HUDEP-2 (cell line): ENCODE data around the gene RPTOR.
"Not testable (repeated sequence)": the region's sequence is repeated elsewhere in the genome, so short reads cannot be mapped to it uniquely, and the experiment has no call there.

ENCODE experiments used
- DNase-seq, 76 experiments: peaks; one replicate each; lab custom pipeline; 2025; ENCODE audit not compliant: unreplicated experiment in 76 of 76; lab: John Stamatoyannopoulos, UW

RPTOR gene

DNA sequence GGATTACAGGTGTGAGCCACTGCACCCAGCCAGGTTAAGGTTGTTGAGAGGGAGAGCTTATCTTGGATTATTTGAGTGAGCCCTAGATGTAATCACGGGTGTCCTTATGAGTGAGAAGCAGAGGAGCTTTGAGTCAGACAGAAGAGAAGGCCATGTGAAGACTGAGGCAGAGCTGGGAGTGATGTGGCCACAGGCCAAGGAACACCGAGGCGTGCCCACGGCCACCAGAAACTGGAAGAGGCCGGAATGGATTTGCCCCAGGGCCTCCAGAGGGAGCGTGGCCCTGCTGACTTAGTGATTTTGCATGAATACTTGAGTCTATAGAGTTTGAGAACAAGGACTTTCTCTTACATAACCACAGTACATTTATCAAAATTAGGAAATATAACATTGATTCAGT lies 137.7 kb downstream of the RPTOR start:
- DNase-seq, result no peak

DNA sequence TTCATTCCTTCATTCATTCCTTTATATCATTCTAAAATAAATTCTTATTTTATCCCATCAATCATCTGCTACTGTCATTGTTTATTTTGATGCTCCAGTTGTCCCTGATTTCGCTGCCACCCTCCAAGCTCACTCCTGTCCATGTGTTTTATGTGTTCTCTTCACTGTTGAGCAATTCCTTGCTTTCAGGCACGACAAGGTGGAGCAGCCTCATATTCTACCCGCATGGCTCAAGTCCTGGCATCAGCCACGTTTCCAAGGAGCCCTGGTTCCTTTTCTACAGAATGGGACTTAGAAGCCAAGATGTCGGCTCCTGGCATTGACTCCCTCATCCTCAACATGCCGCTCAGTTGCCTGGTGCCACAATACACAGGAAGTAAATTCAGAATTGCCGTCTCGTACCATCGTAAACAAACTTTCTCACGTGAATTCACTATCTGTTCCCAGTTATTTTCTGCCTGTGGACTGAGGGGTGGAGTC lies 139.0 kb downstream of the RPTOR start:
- no peak for DNase-seq

DNA sequence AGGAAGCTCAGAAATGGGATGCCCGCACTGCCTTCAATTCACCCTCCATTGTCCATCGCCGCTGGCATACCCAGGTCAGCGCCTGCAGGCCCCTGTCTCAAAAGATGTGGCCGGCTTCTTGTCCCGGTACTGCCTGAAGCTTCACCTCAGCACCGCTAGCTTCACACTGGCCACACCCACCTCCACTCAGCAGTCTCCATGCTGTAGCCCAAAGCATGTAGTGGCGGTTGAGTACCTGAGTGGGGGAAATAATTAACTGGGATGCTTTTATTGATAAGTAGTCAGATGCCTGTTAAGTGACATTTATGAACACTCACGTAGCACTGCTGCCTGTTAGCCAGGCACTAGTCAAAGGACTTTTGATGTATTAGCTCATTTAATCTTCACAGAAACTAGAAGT lies 143.2 kb downstream of the RPTOR start:
- no peak for DNase-seq

DNA sequence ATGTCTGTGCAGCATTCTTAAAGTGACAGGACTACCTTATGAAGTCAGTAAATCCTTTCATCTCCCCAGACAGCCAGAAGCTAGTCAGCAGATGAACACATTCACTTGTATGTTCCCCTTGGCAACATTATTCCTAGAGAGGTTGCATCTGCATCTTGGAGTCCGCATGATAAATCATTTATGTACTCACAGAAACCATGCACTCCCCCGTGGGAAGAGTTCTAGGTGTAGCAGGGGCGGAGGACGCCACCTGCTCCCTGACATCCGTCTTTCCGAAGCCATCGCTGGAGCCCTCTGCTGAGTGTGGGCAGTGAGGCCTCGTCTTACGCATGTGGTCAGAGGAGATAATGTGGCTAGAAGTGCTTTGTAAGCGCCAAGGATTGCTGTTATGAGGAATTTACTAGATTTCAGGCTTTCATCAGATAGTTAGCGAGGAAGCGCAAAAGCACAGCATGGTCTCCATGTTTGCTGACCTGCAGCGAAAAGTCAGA lies 144.5 kb downstream of the RPTOR start:
- peak in 28 of 76 experiments; percentile 8 to 59 (median 22) for DNase-seq

DNA sequence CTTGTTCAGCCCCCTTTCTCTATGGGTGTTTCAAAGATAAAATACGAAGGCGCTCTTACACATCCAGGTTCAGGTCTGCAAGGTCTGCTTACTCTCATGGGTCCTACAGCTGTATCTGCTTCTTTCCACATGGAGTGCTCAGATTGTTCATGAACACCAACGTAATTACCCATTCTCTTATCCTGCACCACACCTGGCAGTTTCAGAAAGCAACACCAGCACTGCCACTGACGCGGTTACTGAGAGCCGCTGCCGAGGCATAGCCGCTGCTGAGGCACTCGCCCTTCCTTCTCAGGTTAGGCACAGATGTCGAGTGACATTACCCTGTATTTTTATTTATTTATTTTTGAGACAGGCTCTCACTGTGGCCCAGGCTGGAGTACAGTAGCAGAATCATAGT lies 147.1 kb downstream of the RPTOR start:
- DNase-seq, result no peak

DNA sequence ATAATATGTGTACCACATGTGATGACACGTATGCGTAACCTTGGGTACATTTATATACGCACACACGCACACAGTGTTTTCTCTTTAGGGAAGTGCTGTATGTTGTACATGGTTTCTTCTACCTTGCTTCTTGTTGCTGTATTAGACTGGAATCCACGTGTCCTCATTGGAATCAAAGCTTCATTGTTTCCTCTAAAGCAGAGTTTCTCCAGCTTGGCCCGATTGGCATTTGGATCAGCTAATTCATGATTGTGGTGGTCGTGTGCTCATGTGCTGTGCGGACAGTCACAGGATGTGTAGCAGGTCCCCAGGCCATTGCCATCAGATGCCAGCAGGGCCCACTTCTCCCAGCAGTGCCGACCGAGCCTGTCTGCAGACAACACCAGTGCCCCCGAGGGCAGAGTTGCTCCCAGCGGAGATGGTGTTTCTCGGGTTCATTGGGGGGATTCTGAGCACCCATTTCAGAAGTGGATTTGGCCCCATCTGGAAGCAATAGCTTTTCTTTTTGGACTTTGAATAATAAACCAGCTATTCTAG lies 148.4 kb downstream of the RPTOR start:
- DNase-seq, result no peak

DNA sequence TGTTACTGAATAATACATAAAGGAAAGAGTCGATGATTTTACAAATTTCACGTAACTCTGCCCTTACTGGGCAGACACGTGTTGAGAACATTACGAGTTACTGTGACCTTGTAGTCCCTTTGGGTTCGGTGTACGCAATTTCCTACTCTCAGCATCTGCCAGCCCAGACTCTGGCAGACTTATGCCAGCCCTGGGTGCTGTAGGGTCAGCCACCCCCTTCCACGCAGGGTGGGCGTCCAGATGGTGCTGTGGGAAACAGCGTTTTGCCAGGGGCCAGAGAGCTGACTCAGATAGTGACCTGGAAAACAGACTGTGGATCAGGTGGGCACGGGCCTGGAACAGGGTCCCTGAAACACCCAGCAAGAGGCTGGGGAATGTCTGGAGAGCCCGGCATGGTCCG lies 148.9 kb downstream of the RPTOR start:
- DNase-seq, result no peak

DNA sequence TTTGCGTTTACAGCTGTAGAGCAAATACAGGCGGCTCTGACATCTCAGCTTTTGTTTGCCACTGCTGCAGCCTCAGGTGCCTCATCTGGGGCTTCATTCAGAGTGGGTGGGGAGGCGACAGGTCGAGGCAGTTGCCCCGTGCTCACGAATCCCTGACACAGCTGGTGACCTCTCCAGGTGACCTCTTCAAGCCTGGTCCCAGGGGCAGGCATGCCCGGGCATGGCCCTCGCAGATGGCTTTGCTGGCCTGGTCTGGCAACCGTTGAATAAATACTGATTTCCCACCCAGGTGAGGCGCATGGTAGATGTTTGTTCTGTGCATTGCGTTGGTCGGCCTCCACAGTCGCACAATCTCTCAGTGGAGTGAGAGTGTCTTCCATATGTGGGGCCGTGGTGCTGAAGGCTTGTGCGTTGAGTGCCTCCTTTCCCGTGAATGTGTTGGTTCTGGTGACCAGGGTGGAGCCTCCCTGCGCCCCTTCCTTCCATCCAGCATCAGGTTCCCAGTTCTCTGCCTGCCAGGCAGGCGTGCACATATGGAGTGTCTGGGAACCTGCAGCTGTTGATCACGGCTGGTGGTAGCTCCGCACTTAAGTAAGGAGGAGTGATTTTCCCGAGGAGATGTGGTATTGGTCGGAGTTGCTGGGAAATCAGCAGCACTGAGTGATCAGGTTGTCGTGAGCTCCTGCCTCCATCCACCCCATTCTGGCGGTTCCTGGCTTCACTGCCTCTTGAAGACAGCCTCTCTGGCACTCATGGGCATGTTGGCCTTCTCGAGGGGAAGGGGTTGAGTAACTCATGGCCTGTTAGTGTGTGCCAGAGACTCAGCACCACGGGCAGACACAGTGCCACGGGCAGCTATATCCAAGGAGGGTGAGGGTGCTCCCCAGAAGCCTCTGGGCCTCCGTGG lies 149.7 kb downstream of the RPTOR start:
- DNase-seq, result no peak

DNA sequence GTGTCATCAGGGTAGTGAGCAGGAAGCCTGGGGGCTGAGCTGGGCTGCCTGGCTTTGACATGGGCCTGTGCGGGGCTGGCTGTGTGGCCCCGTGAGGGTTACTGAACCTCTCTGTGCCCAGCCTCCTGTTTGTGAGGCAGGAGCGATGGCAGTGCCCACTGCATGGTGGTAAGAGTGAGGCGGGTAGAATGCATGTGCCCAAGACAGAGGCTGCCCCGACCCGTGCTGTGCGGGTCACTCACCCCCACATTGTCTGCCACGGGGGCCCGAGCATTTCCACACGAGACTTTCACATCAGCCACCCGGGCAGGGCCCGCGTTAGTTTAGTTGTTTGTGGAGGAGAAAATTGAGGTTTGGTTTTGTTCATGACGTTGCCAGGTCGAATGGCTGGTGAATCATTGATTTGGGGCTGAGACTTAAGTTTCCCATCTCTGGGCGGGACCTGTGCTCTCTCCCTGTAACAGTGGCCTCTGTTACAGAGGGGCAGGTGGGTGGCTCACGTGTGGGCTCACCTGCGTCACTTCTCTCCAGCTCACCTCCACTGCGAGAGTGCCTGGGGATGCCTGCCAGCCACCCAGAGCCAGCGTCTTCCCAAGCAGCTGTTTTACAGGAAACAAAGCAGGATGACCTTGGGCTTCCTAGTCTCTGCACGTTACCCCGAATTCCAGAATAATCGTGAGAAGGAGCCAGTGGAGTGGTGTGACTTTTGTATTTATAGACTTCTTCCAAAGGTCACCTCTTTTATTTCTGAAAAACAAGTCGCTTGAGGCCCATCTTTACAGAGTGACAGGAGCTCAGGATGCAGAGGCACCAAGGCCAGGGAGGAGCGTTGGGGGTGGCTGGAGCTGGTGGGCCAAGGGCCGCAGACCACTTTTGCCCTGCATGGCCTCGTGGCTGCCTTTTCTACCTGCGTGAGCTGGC lies 150.6 kb downstream of the RPTOR start:
- DNase-seq, result no peak

DNA sequence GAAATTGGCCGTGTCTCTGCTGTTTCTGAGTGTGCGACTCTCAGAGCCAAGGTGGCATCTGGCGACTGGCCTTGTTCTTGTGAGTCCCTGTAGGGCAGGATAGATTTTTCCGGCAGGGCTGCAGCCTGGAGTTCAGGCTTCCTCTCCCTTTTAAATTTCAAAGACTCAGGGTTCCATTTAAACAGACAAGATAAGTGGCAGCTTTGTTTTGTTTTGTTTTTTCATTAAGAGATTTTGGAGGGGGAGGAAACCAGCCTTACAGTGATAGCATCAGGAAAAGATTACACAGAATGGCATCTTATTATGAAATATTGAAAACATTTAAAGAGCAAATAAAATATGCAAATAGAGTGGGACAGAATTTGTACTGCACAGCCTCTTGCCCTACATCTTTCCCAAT lies 151.3 kb downstream of the RPTOR start:
- DNase-seq, result no peak

DNA sequence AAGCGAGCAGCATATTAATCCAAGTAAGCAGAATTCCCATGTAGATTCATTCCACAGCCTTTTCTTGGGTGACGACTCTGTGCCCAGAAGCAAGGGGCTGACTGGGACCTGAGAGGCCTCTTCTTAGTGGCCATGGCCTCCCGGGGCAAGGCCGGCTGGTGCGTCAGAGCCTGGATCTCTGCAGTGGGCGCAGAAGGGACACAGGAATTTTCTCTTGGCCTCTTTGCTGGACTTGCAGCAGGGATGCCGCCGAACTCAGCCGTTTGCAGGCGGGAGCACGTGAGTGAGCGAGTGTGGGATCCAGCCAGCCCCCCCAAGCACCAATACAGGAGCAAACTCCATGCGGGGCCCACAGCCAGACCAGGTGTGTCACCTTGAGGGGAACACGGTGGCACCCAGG lies 151.8 kb downstream of the RPTOR start:
- no peak for DNase-seq

DNA sequence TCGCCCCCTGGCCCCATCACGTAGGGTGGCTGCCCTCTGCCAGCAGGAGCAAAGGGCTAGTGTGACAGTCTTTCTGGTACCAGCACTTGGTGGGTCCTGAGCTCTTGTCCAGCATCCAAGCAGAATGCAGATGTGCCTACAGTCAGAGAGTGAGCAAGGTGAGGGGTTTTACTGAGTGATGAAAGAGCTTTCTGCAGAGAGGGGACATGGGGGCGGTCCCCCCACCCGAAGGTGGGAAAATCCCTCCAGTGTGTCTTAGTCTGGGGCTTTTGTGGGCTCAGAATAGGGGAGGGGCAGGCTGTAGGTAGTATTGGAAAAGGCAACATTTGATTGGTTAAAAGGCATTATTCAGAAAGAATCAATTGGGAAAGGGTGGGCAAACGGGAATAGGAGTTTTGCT lies 152.3 kb downstream of the RPTOR start:
- no peak for DNase-seq

DNA sequence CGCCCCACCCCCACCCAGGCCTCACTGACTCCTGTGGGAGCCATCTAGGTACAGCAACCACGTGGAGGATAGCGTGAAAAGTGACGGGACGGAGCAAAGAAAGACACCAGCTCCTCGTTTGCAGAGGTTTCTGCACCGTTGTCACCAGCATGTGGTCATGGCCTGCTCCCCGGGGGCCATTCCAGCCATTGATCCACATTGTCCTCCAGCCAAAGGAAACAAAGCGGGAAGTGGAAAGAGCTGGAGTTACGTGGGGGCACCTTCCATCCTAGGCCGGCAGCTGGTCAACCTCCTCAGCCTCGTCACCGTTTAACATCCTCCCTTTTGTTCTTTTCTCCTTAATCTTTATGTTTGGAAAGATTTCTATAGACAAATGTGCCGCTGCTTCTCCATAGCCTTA lies 153.7 kb downstream of the RPTOR start:
- DNase-seq, result no peak

DNA sequence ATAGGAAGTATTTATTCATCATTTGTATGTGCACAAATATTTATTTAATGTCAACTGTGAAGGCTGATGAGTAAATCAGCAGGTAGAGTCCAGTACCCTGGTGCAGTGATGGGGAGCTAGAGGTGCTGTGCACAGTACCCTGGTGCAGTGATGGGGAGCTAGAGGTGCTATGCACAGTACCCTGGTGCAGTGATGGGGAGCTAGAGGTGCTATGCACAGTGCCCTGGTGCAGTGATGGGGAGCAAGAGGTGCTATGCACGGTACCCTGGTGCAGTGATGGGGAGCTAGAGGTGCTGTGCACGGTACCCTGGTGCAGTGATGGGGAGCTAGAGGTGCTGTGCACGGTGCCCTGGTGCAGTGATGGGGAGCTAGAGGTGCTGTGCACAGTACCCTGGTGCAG lies 154.6 kb downstream of the RPTOR start:
- not testable (repeated sequence) for DNase-seq

DNA sequence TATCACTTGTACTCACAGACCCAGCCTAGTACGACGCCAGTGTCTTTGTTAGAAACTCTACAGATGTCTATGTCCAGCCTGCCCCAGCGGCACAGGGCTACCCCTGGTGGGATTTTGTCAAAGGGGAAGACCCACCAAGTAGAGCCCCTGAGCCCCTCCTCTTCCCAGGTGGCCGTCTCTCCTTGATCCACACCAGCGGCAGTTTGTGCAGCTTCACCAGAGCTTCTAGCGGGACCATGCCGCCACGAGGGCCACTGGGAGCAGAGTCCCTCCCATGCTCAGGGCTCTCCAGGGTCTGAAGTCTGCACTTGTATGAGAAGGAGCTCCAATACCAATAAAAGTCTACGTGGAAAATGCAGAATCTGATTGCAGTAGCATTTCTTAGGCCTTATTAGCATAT lies 157.1 kb downstream of the RPTOR start:
- no peak for DNase-seq

DNA sequence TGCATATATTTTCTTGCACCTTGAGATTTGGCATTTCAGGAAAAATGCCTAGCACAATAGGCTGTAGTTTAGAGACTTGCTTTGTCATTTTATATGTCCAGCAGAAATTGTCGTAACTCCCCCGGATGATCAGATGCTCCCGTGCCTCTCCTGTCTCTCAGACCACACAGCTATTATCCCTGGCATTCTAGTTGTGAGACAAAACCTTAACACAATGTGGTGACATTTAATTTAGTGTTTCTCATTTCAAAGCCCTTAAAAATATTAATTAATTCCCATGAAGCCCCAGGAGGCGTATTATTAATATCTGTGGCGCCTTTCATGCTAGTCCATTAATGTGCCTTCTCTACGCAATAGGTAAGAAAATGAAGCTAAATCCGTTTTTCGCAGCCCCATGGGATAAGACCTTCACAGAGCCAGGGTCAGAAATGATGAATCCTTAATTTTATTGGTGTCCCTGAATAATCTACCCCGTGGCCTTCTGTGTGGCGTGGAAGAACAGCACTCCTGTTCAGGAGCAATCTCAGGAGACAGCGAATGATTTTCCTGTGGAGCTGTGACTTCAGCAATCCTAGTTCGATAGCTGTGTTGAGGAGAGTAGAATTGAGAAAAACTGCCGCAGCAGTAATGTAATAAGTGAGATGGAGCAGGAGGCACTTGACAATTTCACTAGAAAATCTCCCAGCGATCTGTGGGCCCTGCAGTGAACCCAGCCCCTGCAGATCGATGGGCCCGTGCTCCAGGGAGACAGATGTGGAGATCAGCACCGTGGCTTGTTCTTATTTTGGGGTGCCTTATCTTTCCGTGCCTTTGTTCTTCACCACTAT lies 157.9 kb downstream of the RPTOR start:
- DNase-seq, result no peak

DNA sequence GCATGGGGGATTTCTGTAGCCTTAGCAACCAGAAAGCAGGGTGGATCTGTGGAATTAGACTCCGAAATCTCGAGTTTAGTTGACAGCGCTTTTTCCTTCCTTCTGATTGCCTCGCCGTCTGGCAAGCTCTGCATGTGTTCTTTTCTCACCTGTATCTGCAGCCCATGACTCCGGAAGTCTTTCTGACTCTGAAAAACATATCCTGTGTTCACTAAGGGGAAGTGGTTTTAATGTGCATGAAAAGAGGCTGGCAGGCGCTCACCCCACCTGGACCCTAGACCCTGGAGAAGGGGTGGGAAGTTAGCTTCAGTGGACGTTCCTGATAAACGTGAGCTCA lies 158.5 kb downstream of the RPTOR start:
- no peak for DNase-seq

DNA sequence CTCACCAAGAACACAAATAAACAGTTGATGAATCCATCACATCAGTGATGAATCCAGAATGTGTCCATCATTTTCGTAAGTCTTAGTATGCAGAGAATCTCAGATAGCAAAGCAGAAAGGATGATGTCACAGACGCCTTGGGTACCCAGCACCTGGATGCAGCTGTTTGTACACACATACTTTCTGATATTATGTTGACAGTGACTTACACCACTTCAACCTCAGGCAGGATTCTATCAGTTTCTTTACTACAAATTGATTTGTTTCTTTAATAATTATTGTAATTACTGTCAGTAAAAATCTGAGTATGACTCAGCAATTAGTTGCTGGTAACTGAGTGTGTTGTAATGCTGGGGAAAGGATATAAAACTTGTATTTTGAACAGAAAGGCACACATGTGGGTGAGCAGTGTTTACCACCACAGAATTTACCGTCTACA lies 159.8 kb downstream of the RPTOR start:
- no peak for DNase-seq

DNA sequence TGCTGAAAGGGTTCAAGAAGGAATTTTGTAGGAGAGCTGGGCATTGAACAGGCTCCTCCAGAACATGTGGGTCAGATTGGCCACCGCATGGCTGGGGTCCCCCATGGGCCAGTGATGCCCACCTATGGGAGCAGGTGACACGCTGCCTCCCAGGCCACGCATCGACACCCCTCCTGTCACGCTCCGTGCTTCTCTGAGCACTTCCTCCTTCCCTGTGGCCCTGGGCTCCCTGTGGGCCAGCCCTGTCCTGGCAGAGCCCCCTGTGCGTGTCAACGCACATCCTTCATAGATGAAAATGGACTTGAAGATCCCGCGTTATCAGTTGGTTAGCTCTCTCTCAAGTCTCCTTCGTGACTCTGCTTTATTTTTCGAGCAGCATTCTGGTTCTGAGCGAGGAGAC lies 160.3 kb downstream of the RPTOR start:
- no peak for DNase-seq

DNA sequence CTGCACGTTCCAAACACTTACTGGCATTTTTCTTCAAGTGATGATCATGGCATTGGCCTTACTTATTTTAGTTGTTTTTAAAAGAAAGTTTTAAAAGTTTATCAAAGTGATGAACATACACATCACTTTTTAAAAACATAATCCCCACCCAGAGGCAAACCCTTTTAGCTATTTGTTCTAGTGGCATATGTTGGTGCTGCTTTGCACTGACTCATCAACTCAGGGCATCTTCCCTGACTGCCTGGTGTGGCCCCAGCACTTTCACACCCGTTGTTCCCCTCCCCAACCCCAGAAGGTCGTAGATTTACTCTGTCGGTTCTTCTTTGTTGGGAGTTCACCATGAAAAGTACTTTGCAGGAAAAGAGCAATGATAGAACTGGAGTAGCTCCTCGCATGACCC lies 161.3 kb downstream of the RPTOR start:
- no peak for DNase-seq
